ENCODE measurements around the gene OMG. TPM values are rescaled to one million over a fixed set of nuclear protein-coding genes. Genes with fewer than 3 reads are reported as not detected.

OMG gene
- total RNA-seq, 3 donors from 2014 or later (not counting 1 experiment from before 2014, with no cell fraction given) = 0.96 to 2.8 (median 1.3) TPM

GRCh38 chr17:31261601-31262000 lies 35.4 kb downstream of the OMG start:
- no peak overlapping the region for H3K27ac Mint-ChIP-seq
- no peak for ATAC-seq

GRCh38 chr17:31260151-31260550 lies 36.9 kb downstream of the OMG start:
- H3K9me3 Mint-ChIP-seq = no peaks in the 10 kb centered on the region
- DNase-seq (no peak), ATAC-seq (no peak)
- H3K4me1 Mint-ChIP-seq = no peaks in the 10 kb centered on the region
- no peak overlapping the region for H3K4me3 ChIP-seq (ENCODE audit: low read length)
- H3K27ac Mint-ChIP-seq = no peak overlapping the region
- no peaks in the 10 kb centered on the region for H3K9me3 ChIP-seq (ENCODE audit: control insufficient read depth, insufficient read depth, low read length)
- no peak for TF ChIP-seq CTCF (IDR thresholded peaks at IDR 0.05)
- no peak overlapping the region for H3K4me3 Mint-ChIP-seq
- H3K27ac ChIP-seq (ENCODE audit: low read length) = no peak overlapping the region
- H3K36me3 ChIP-seq (ENCODE audit: control insufficient read depth, insufficient read depth, low read length) = peaks cover 17% of the 10 kb centered on the region
- H3K36me3 Mint-ChIP-seq = peaks cover 8% of the 10 kb centered on the region
- no peaks in the 10 kb centered on the region for H3K4me1 ChIP-seq (ENCODE audit: control insufficient read depth, insufficient read depth, low read length)
- intact Hi-C loops (cut with micrococcal nuclease) = no loop called here
- H3K27me3 Mint-ChIP-seq (ENCODE audit: low read depth in 2 of 2) = no peaks in the 10 kb centered on the region
- no peaks in the 10 kb centered on the region for H3K27me3 ChIP-seq (ENCODE audit: control insufficient read depth, insufficient read depth, low read length)
- WGBS (ENCODE audit: insufficient coverage) = 100% methylated on average over 3 of the region's 3 CpGs

More at GRCh38 chr17:31261601-31262000, 35.4 kb downstream of the OMG start:
- H3K36me3 ChIP-seq (ENCODE audit: control insufficient read depth, insufficient read depth, low read length) = peaks cover 20% of the 10 kb centered on the region
- no peak for DNase-seq
- no peak overlapping the region for H3K4me3 ChIP-seq (ENCODE audit: low read length)
- no peak for TF ChIP-seq CTCF (IDR thresholded peaks at IDR 0.05)
- H3K4me1 ChIP-seq (ENCODE audit: control insufficient read depth, insufficient read depth, low read length) = no peaks in the 10 kb centered on the region
- H3K27me3 ChIP-seq (ENCODE audit: control insufficient read depth, insufficient read depth, low read length) = no peaks in the 10 kb centered on the region
- intact Hi-C loops (cut with micrococcal nuclease) = no loop called here
- Mint-ChIP-seq H3K27me3 (ENCODE audit: low read depth in 2 of 2) (no peaks in the 10 kb centered on the region), H3K36me3 (peaks cover 18% of the 10 kb centered on the region), H3K9me3 (no peaks in the 10 kb centered on the region), H3K4me3 (no peak overlapping the region), H3K4me1 (no peaks in the 10 kb centered on the region)
- WGBS (ENCODE audit: insufficient coverage) = 100% methylated on average over 1 of the region's 1 CpG
- H3K27ac ChIP-seq (ENCODE audit: low read length) = no peak overlapping the region
- H3K9me3 ChIP-seq (ENCODE audit: control insufficient read depth, insufficient read depth, low read length) = no peaks in the 10 kb centered on the region

- no peaks in the 10 kb centered on the region for H3K4me1 ChIP-seq (ENCODE audit: control insufficient read depth, insufficient read depth, low read length)
- H3K27ac ChIP-seq (ENCODE audit: low read length) = no peak overlapping the region
- H3K36me3 ChIP-seq (ENCODE audit: control insufficient read depth, insufficient read depth, low read length) = peaks cover 17% of the 10 kb centered on the region
- H3K9me3 Mint-ChIP-seq = no peaks in the 10 kb centered on the region
- no peak overlapping the region for H3K4me3 Mint-ChIP-seq
- no peaks in the 10 kb centered on the region for H3K4me1 Mint-ChIP-seq
- no peak for ATAC-seq
- no peak for DNase-seq
- H3K27me3 Mint-ChIP-seq (ENCODE audit: low read depth in 2 of 2) = no peaks in the 10 kb centered on the region
- no peak overlapping the region for H3K27ac Mint-ChIP-seq
- intact Hi-C loops (cut with micrococcal nuclease) = no loop called here
- no CpG with 5 or more reads among the region's 3 CpGs for WGBS (ENCODE audit: insufficient coverage)
- H3K9me3 ChIP-seq (ENCODE audit: control insufficient read depth, insufficient read depth, low read length) = no peaks in the 10 kb centered on the region
- no peak overlapping the region for H3K4me3 ChIP-seq (ENCODE audit: low read length)
- no peaks in the 10 kb centered on the region for H3K27me3 ChIP-seq (ENCODE audit: control insufficient read depth, insufficient read depth, low read length)
- peaks cover 8% of the 10 kb centered on the region for H3K36me3 Mint-ChIP-seq
- no peak for TF ChIP-seq CTCF (IDR thresholded peaks at IDR 0.05)
Observed at GRCh38 chr17:31256936-31257335, 40.1 kb downstream of the OMG start.

GRCh38 chr17:31254654-31255053 lies 42.4 kb downstream of the OMG start:
- Histone ChIP-seq H3K4me3 (ENCODE audit: low read length) (no peak overlapping the region), H3K9me3 (ENCODE audit: control insufficient read depth, insufficient read depth, low read length) (no peaks in the 10 kb centered on the region), H3K36me3 (ENCODE audit: control insufficient read depth, insufficient read depth, low read length) (peaks cover 5% of the 10 kb centered on the region), H3K4me1 (ENCODE audit: control insufficient read depth, insufficient read depth, low read length) (no peaks in the 10 kb centered on the region), H3K27me3 (ENCODE audit: control insufficient read depth, insufficient read depth, low read length) (no peaks in the 10 kb centered on the region), H3K27ac (ENCODE audit: low read length) (no peak overlapping the region)
- intact Hi-C loops (cut with micrococcal nuclease) = no loop called here
- no peak for DNase-seq
- no peak for ATAC-seq
- Mint-ChIP-seq H3K36me3 (no peaks in the 10 kb centered on the region), H3K27me3 (ENCODE audit: low read depth in 2 of 2) (no peaks in the 10 kb centered on the region), H3K9me3 (no peaks in the 10 kb centered on the region), H3K4me1 (peaks cover 7 to 9% of the 10 kb centered on the region in 2 donors), H3K4me3 (no peak overlapping the region), H3K27ac (no peak overlapping the region)
- no peak for TF ChIP-seq CTCF (IDR thresholded peaks at IDR 0.05)
- WGBS (ENCODE audit: insufficient coverage) = no CpG with 5 or more reads among the region's 2 CpGs
